MM.1S (cell line): Measurements from ENCODE around the gene ESPL1.

Experiments used
- EZH2 ChIP-seq: fragments of 300-600 bp; sonication (generic); optimal IDR thresholded peaks from 2 replicates; pipeline ENCODE3; 2017; ENCODE audit warnings: low read depth, mild to moderate bottlenecking, antibody characterized with exemption, low read length, mixed read lengths
- EZH2phosphoT487 ChIP-seq: fragments of 300-600 bp; sonication (generic); IDR thresholded peaks from 2 replicates; pipeline ENCODE4 v1.6.1; 2018; ENCODE audit warnings: antibody characterized with exemption, low read length
- TF ChIP-seq, protein P1 (sequence below): fragments of 300-600 bp; sonication (generic); IDR thresholded peaks from 2 replicates; pipeline ENCODE4 v1.5.1; 2016; ENCODE audit warnings: antibody characterized with exemption, low read length, mixed read lengths

DNA sequence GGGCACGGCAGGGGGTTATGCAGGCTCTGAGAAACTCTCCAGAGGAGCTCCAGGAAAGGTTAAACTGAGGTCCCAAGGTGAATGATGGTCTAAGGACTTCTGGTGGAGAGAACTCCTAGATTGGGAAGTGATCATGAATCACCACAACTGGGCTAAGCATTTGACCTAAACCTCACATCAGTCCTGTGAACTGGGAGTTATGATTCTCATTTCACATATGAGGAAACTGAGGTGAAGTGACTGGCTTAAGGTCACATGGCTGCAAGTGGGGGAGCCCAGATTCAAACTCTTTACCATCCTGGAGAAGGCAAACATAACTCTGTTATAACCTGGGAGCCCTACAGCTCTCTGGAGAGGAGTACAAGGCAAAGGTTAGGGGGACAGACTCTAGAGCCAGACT is 40.3 kb upstream of the ESPL1 start:
- TF ChIP-seq, protein P1, sequence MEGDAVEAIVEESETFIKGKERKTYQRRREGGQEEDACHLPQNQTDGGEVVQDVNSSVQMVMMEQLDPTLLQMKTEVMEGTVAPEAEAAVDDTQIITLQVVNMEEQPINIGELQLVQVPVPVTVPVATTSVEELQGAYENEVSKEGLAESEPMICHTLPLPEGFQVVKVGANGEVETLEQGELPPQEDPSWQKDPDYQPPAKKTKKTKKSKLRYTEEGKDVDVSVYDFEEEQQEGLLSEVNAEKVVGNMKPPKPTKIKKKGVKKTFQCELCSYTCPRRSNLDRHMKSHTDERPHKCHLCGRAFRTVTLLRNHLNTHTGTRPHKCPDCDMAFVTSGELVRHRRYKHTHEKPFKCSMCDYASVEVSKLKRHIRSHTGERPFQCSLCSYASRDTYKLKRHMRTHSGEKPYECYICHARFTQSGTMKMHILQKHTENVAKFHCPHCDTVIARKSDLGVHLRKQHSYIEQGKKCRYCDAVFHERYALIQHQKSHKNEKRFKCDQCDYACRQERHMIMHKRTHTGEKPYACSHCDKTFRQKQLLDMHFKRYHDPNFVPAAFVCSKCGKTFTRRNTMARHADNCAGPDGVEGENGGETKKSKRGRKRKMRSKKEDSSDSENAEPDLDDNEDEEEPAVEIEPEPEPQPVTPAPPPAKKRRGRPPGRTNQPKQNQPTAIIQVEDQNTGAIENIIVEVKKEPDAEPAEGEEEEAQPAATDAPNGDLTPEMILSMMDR, result no peak
- TF ChIP-seq EZH2phosphoT487 (no peak), EZH2 (no peak)
